ENCODE measurements around the gene PLCH1. TPM values are rescaled to one million over a fixed set of nuclear protein-coding genes. Genes with fewer than 3 reads are reported as not detected.

PLCH1 gene
- total and polyA plus RNA-seq, 2 of the 13 experiments (the other 11 are each of a cell fraction or from before 2014, with no cell fraction given): 2.0 to 3.0 TPM

- DNase-seq (ENCODE audit: low spot score) (no peak), FAIRE-seq (no peak), ATAC-seq (no peak)
- POLR2A ChIA-PET: no interaction called here
- Histone ChIP-seq H3K4me3 (replicated peaks in 1 of 3; ENCODE audit: insufficient read depth in 1 of 3, low read depth in 2 of 3, low read length in 3 of 3) (no peak overlapping the region), H3K36me3 (replicated peaks in 1 of 2; ENCODE audit: control insufficient read depth in 1 of 2, insufficient read depth in 2 of 2, low read length in 2 of 2) (peaks cover 0 to 3% of the 10 kb centered on the region in 2 experiments; a peak in 2 of 5 replicates), H3K9me3 (ENCODE audit: low read length) (no peaks in the 10 kb centered on the region), H3K79me2 (ENCODE audit: insufficient read depth, low read length) (no peaks in the 10 kb centered on the region), H3K9ac (ENCODE audit: insufficient read depth, low read depth, low read length) (no peak overlapping the region), H3K27ac (ENCODE audit: extremely low read length, insufficient read depth, low read length) (no peak overlapping the region), H3K27me3 (ENCODE audit: control insufficient read depth in 1 of 2, insufficient read depth in 2 of 2, low read length in 2 of 2) (no peaks in the 10 kb centered on the region), H3K4me1 (ENCODE audit: insufficient read depth, low read length) (no peaks in the 10 kb centered on the region), H3K4me2 (ENCODE audit: low read depth, low read length) (no peak overlapping the region), H2AFZ (ENCODE audit: low read length) (no peak overlapping the region), H4K20me1 (ENCODE audit: insufficient read depth, low read length) (no peaks in the 10 kb centered on the region)
- CTCF ChIA-PET (ENCODE audit: low intra/inter-chr PET ratio, low total read pairs): no interaction called here
- in situ Hi-C loops (cut with HindIII; ENCODE audit: extremely low pct_ligation_motif_present, low pct_unique_long_range_greater_than_20kb): no loop called here
- no peak for TF ChIP-seq ZFX (CRISPR knock-in tag; IDR thresholded peaks at IDR 0.05; ENCODE audit: low read depth)
- no peak for TF ChIP-seq NONO (IDR thresholded peaks at IDR 0.05)
- TF ChIP-seq NONO (CRISPR knock-in tag; conservative IDR thresholded peaks at IDR 0.05): no peak
- no peak for TF ChIP-seq PAX8 (CRISPR knock-in tag; IDR thresholded peaks at IDR 0.05; ENCODE audit: borderline replicate concordance)
- TF ChIP-seq, protein P1, sequence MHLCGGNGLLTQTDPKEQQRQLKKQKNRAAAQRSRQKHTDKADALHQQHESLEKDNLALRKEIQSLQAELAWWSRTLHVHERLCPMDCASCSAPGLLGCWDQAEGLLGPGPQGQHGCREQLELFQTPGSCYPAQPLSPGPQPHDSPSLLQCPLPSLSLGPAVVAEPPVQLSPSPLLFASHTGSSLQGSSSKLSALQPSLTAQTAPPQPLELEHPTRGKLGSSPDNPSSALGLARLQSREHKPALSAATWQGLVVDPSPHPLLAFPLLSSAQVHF (CRISPR knock-in tag; IDR thresholded peaks at IDR 0.05): no peak
- TF ChIP-seq ZNF891 (CRISPR knock-in tag; IDR thresholded peaks at IDR 0.05): no peak
- TF ChIP-seq SP140L (CRISPR knock-in tag; IDR thresholded peaks at IDR 0.05; ENCODE audit: borderline replicate concordance): no peak
- no peak for TF ChIP-seq ZSCAN22 (CRISPR knock-in tag; IDR thresholded peaks at IDR 0.05)
- TF ChIP-seq, protein P2, sequence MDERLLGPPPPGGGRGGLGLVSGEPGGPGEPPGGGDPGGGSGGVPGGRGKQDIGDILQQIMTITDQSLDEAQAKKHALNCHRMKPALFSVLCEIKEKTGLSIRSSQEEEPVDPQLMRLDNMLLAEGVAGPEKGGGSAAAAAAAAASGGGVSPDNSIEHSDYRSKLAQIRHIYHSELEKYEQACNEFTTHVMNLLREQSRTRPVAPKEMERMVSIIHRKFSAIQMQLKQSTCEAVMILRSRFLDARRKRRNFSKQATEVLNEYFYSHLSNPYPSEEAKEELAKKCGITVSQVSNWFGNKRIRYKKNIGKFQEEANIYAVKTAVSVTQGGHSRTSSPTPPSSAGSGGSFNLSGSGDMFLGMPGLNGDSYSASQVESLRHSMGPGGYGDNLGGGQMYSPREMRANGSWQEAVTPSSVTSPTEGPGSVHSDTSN (CRISPR knock-in tag; IDR thresholded peaks at IDR 0.05): no peak
- TF ChIP-seq JUN (CRISPR knock-in tag; IDR thresholded peaks at IDR 0.05): no peak
- TF ChIP-seq DDIT3 (CRISPR knock-in tag; IDR thresholded peaks at IDR 0.05): no peak
- no peak for TF ChIP-seq KLF15 (CRISPR knock-in tag; IDR thresholded peaks at IDR 0.05; ENCODE audit: borderline replicate concordance)
- BruUV-seq (replicated peaks): no TSS peak
- WGBS (ENCODE audit: low lambda C conversion rate): 90% methylated on average over 5 of the region's 5 CpGs
- intact Hi-C loops (cut with micrococcal nuclease; ENCODE audit: unreplicated experiment): no loop called here
These were observed 256.2 kb downstream of the PLCH1 start for GRCh38 chr3:155488671-155489070.

Data from HepG2 (cell line).